IMR-90 (cell line): ENCODE data around the gene CDK5. TPM values are rescaled to one million over a fixed set of nuclear protein-coding genes. Genes with fewer than 3 reads are reported as not detected.

ENCODE experiments used
- ATAC-seq: fragments of 200-7000 bp; cut with Tn5 transposase; 2 replicates; pipeline ENCODE4 v1.9.1; 2020; ENCODE audit warnings: low read depth, mild to moderate bottlenecking, moderate library complexity
- BruUV-seq: library from RNA; stranded (reverse); fragments of 400-500 nt; replicated peaks from 2 replicates; lab custom pipeline; 2021; lab: Mats Ljungman, UMichigan
- CTCF ChIA-PET: fragments of 300-600 bp; formaldehyde crosslinking; extraction: SDS; loops from one replicate; lab custom pipeline; 2021; ENCODE audit warnings: antibody characterized with exemption; lab: Yijun Ruan, JAX
- POLR2A ChIA-PET: fragments of 300-600 bp; sonication (Branson Sonifier 250); formaldehyde crosslinking; loops from one replicate; lab custom pipeline; 2022; ENCODE audit warnings: antibody characterized with exemption; ENCODE audit not compliant: unreplicated experiment; lab: Charles Lee
- DNase-seq: peaks from one replicate; pipeline ENCODE4 v3.0.0; 2013
- H2AFZ ChIP-seq: replicated peaks from 2 replicates; pipeline ENCODE3; 2013; ENCODE audit warnings: low read length, mild to moderate bottlenecking; ENCODE audit not compliant: poor library complexity
- H2AK5ac ChIP-seq: 2 replicates; pipeline ENCODE4 v1.6.1; 2013; ENCODE audit warnings: low read depth, low read length, inconsistent platforms
- H2AK9ac ChIP-seq: replicated peaks from 2 replicates; pipeline ENCODE3; 2013; ENCODE audit warnings: mild to moderate bottlenecking, low read depth, low read length, moderate library complexity; ENCODE audit not compliant: poor library complexity
- H2BK120ac ChIP-seq: 2 replicates; pipeline ENCODE4 v1.6.1; 2013; ENCODE audit warnings: low read depth, low read length, inconsistent platforms
- H2BK15ac ChIP-seq: 3 replicates; pipeline ENCODE4 v1.6.1; 2013; ENCODE audit warnings: low read depth, low read length, inconsistent platforms
- H2BK20ac ChIP-seq: 2 replicates; pipeline ENCODE4 v1.6.1; 2013; ENCODE audit warnings: low read depth, mild to moderate bottlenecking, inconsistent platforms, low read length, moderate library complexity
- H2BK5ac ChIP-seq: 2 replicates; pipeline ENCODE4 v1.6.1; 2013; ENCODE audit warnings: mild to moderate bottlenecking, low read depth, low read length, inconsistent platforms; ENCODE audit not compliant: poor library complexity, severe bottlenecking
- H3K14ac ChIP-seq: replicated peaks from 2 replicates; pipeline ENCODE4 v1.6.1; 2013; ENCODE audit warnings: low read depth, low read length, inconsistent platforms
- H3K18ac ChIP-seq: 2 replicates; pipeline ENCODE4 v1.6.1; 2013; ENCODE audit warnings: low read depth, low read length, control low read depth
- H3K23ac ChIP-seq: 2 replicates; pipeline ENCODE4 v1.6.1; 2013; ENCODE audit warnings: low read depth, low read length, inconsistent platforms
- H3K27ac ChIP-seq: 2 replicates; pipeline ENCODE4 v1.5.1; 2013; ENCODE audit warnings: mild to moderate bottlenecking, control low read depth, low read length; ENCODE audit not compliant: insufficient read depth
- H3K27me3 ChIP-seq: 2 replicates; pipeline ENCODE4 v1.6.1; 2013; ENCODE audit warnings: low read length; ENCODE audit not compliant: control insufficient read depth, insufficient read depth
- H3K36me3 ChIP-seq: 2 replicates; pipeline ENCODE4 v1.6.1; 2013; ENCODE audit warnings: low read length, mixed read lengths; ENCODE audit not compliant: control insufficient read depth, insufficient read depth
- H3K4ac ChIP-seq: 2 replicates; pipeline ENCODE4 v1.6.1; 2013; ENCODE audit warnings: low read depth, low read length, inconsistent platforms
- H3K4me1 ChIP-seq: 2 replicates; pipeline ENCODE4 v1.6.1; 2013; ENCODE audit warnings: low read length, mixed read lengths; ENCODE audit not compliant: control insufficient read depth, insufficient read depth
- H3K4me2 ChIP-seq: 2 replicates; pipeline ENCODE4 v1.6.1; 2013; ENCODE audit warnings: low read depth, mild to moderate bottlenecking, control low read depth, low read length, moderate library complexity
- H3K4me3 ChIP-seq: 2 replicates; pipeline ENCODE4 v1.5.1; 2013; ENCODE audit warnings: low read depth, mild to moderate bottlenecking, control low read depth, low read length, moderate library complexity; ENCODE audit not compliant: insufficient read depth
- H3K56ac ChIP-seq: 2 replicates; pipeline ENCODE4 v1.6.1; 2013; ENCODE audit warnings: low read length, inconsistent platforms; ENCODE audit not compliant: insufficient read depth; ENCODE audit errors: extremely low read depth
- H3K79me1 ChIP-seq, 2 experiments: 2 replicates each; pipeline ENCODE4 v1.6.1; 2013; ENCODE audit warnings: low read length in 2 of 2, inconsistent platforms in 1 of 2, low read depth in 1 of 2
- H3K9ac ChIP-seq: 2 replicates; pipeline ENCODE4 v1.6.1; 2013; ENCODE audit warnings: low read depth, low read length, control low read depth
- H3K9me1 ChIP-seq: 2 replicates; pipeline ENCODE4 v1.6.1; 2013; ENCODE audit warnings: low read length, inconsistent platforms; ENCODE audit not compliant: insufficient read depth
- H3K9me3 ChIP-seq: 2 replicates; pipeline ENCODE4 v1.6.1; 2013; ENCODE audit warnings: low read length; ENCODE audit not compliant: control insufficient read depth, insufficient read depth
- H4K20me1 ChIP-seq: 2 replicates; pipeline ENCODE4 v1.6.1; 2013; ENCODE audit warnings: low read length, inconsistent platforms; ENCODE audit not compliant: insufficient read depth
- H4K5ac ChIP-seq: 2 replicates; pipeline ENCODE4 v1.6.1; 2013; ENCODE audit warnings: mild to moderate bottlenecking, low read depth, low read length, control low read depth
- H4K8ac ChIP-seq, 2 experiments: 2 replicates each; pipeline ENCODE4 v1.6.1; 2013; ENCODE audit warnings: low read depth in 2 of 2, low read length in 2 of 2, control low read depth in 1 of 2, inconsistent platforms in 1 of 2
- H4K91ac ChIP-seq: 2 replicates; pipeline ENCODE4 v1.6.1; 2013; ENCODE audit warnings: low read depth, low read length, inconsistent platforms; ENCODE audit not compliant: insufficient read depth
- CHD1 ChIP-seq: IDR thresholded peaks from 2 replicates; pipeline ENCODE4 v1.6.1; 2012; ENCODE audit warnings: low read depth, low read length, improper control_type of control experiment
- RCOR1 ChIP-seq: IDR thresholded peaks from 2 replicates; pipeline ENCODE4 v1.6.1; 2012; ENCODE audit warnings: mild to moderate bottlenecking, low read length, improper control_type of control experiment; ENCODE audit not compliant: insufficient replicate concordance
- SMC3 ChIP-seq: fragments of 150-350 bp; IDR thresholded peaks from 2 replicates; pipeline ENCODE4 v1.6.1; 2016; ENCODE audit warnings: low read depth, mild to moderate bottlenecking, antibody characterized with exemption, low read length, moderate library complexity
- WGBS, 2 experiments: methylation state at CpG; one replicate each; pipeline versions ENCODE4 v1.1.5 to v1.1.7; 2013; ENCODE audit warnings: missing lambda C conversion rate in 2 of 2; ENCODE audit not compliant: insufficient read length in 1 of 2; ENCODE audit errors: extremely low coverage in 2 of 2; 5-methylcytosine and 5-hydroxymethylcytosine counted together
- dilution Hi-C: fragments of 300-500 bp; cut with HindIII; formaldehyde crosslinking; loops from one replicate; pipeline ENCODE4 v1.14.3; 2018; ENCODE audit warnings: low sequenced_read_pairs; ENCODE audit not compliant: unreplicated experiment
- in situ Hi-C: fragments of 300-500 bp; cut with MboI; formaldehyde crosslinking; loops from 3 replicates; pipeline ENCODE4 v1.14.3; 2019; ENCODE audit warnings: low sequenced_read_pairs, inconsistent platforms, mixed read lengths
- intact Hi-C: fragments of 100-400 bp; cut with micrococcal nuclease; formaldehyde crosslinking; loops from 2 replicates; pipeline ENCODE4 v1.10.0; 2022
- polyA plus RNA-seq, 3 experiments: library from polyadenylated mRNA; depleted of rRNA; stranded (reverse); fragments of >200 nt; gene quantifications; 2 replicates each; pipeline ENCODE4 v1.2.3, GENCODE V29; 2012; ENCODE audit warnings: low replicate concordance in 1 of 3
- total RNA-seq: library from RNA; depleted of rRNA; stranded (reverse); fragments of >200 nt; gene quantifications from 2 replicates; pipeline ENCODE4 v1.2.3, GENCODE V29; 2012

Gene CDK5
- total and polyA plus RNA-seq, 2 of the 4 experiments (the other 2 are of a cell fraction): 22.4 to 34.8 TPM

- H3K9me1 ChIP-seq: no peaks in the 10 kb centered on the region
- no peak for ATAC-seq
- no peak overlapping the region for H4K91ac ChIP-seq
- ChIA-PET POLR2A (no interaction called here), CTCF (no interaction called here)
- peaks cover 72% of the 10 kb centered on the region for H3K36me3 ChIP-seq
- H2BK5ac ChIP-seq: no peak overlapping the region
- intact Hi-C loops: no loop called here
- no peaks in the 10 kb centered on the region for H3K9me3 ChIP-seq
- H3K4me1 ChIP-seq: peaks cover 8% of the 10 kb centered on the region
- no peak overlapping the region for H3K14ac ChIP-seq
- dilution Hi-C loops: no loop called here
- no peak for DNase-seq
- H2AK5ac ChIP-seq: no peak overlapping the region; the same call in 1 of the 2 replicates
- no peak for TF ChIP-seq SMC3
- TF ChIP-seq RCOR1: no peak
- no peak for TF ChIP-seq CHD1
- H2BK20ac ChIP-seq: no peak overlapping the region
- no peak overlapping the region for H3K27ac ChIP-seq
- H2BK15ac ChIP-seq: no peak overlapping the region
- H4K20me1 ChIP-seq: peaks cover 22% of the 10 kb centered on the region
- no peak overlapping the region for H3K4ac ChIP-seq
- no peak overlapping the region for H3K9ac ChIP-seq
- no peak overlapping the region for H3K18ac ChIP-seq
- 0 out of 4 replicates have a peak overlapping the region, but pooled peaks of 1 of the 2 experiments have one; percentile 16 for H4K8ac ChIP-seq
- no peak overlapping the region for H3K4me2 ChIP-seq
- no TSS peak for BruUV-seq
- no peak overlapping the region for H3K23ac ChIP-seq
- H3K27me3 ChIP-seq: no peaks in the 10 kb centered on the region
- H2AFZ ChIP-seq: peak overlapping the region; percentile 43
- peaks cover 13 to 56% of the 10 kb centered on the region in 2 experiments; a peak in 3 of 4 replicates for H3K79me1 ChIP-seq
- H4K5ac ChIP-seq: no peak overlapping the region
- 95% methylated on average over 23 of the region's 26 CpGs; no CpG with 5 or more reads in 1 of the 2 experiments for WGBS, 2 experiments
- no peak overlapping the region for H3K56ac ChIP-seq
- no peak overlapping the region for H2BK120ac ChIP-seq
- H2AK9ac ChIP-seq: peak overlapping the region; percentile 15
- no peak overlapping the region for H3K4me3 ChIP-seq
- in situ Hi-C loops: no loop called here
Measured at GRCh38 chr7:151074817-151075661, 17.3 kb upstream of the CDK5 start.
